B cell (primary cell): Measurements from ENCODE around the gene VPS51. TPM values are rescaled to one million over a fixed set of nuclear protein-coding genes. Genes with fewer than 3 reads are reported as not detected.

ENCODE experiments used
- ATAC-seq: fragments of 200-7000 bp; cut with Tn5 transposase; one replicate; pipeline ENCODE4 v1.10.0; 2021; ENCODE audit warnings: low read depth, mild to moderate bottlenecking, moderate number of reproducible peaks, moderate library complexity
- CTCF ChIA-PET: fragments of 350-600 bp; sonication (Branson Sonifier 250); formaldehyde crosslinking; loops from one replicate; lab custom pipeline; 2021; ENCODE audit warnings: antibody characterized with exemption, inconsistent platforms; lab: Charles Lee
- POLR2A ChIA-PET: fragments of 350-600 bp; sonication (Branson Sonifier 250); formaldehyde crosslinking; loops from one replicate; lab custom pipeline; 2021; ENCODE audit warnings: antibody characterized with exemption; lab: Charles Lee
- DNase-seq: peaks from one replicate; pipeline ENCODE4 v3.0.0; 2013
- H2AFZ ChIP-seq: 2 replicates; pipeline ENCODE4 v1.6.1; 2012; ENCODE audit warnings: mild to moderate bottlenecking, low read depth, low read length; ENCODE audit not compliant: insufficient read depth, poor library complexity, severe bottlenecking
- H3K27ac ChIP-seq, 2 donors: 1 replicate in 1 of 2; 2 replicates in 1 of 2; pipeline ENCODE4 v1.5.1; 2012 to 2013; ENCODE audit warnings: low read length in 2 of 2, mild to moderate bottlenecking in 2 of 2, moderate library complexity in 1 of 2
- H3K27me3 ChIP-seq, 4 experiments: fragments of 200-600 bp in 1 of 4; sonication (generic) in 1 of 4; replicated peaks in 1 of 4; 1 replicate in 2 of 4; 2 replicates in 2 of 4; pipeline versions ENCODE4 v1.6.1 to v1.7.0; 2013 to 2016; ENCODE audit warnings: low read length in 3 of 4, mild to moderate bottlenecking in 2 of 4, mixed read lengths in 1 of 4, moderate library complexity in 1 of 4; ENCODE audit not compliant: insufficient read depth in 4 of 4, control insufficient read depth in 3 of 4; ENCODE audit errors: control extremely low read depth in 1 of 4
- H3K36me3 ChIP-seq, 2 experiments: replicated peaks in 1 of 2; 1 replicate in 1 of 2; 2 replicates in 1 of 2; pipeline versions ENCODE4 v1.6.1 to v1.7.1; 2013; ENCODE audit warnings: low read length in 1 of 2; ENCODE audit not compliant: insufficient read depth in 2 of 2, control insufficient read depth in 1 of 2; ENCODE audit errors: control extremely low read depth in 1 of 2, extremely low read depth in 1 of 2
- H3K4me1 ChIP-seq, 2 donors: fragments of 200-600 bp in 1 of 2; sonication (generic) in 1 of 2; 1 replicate in 1 of 2; 2 replicates in 1 of 2; pipeline versions ENCODE4 v1.5.1 to v1.6.1; 2013 to 2017; ENCODE audit warnings: low read length in 2 of 2; ENCODE audit not compliant: control insufficient read depth in 2 of 2, insufficient read depth in 2 of 2
- H3K4me2 ChIP-seq: replicated peaks from 2 replicates; pipeline ENCODE3; 2012; ENCODE audit warnings: mild to moderate bottlenecking, low read depth, low read length; ENCODE audit not compliant: poor library complexity, severe bottlenecking
- H3K4me3 ChIP-seq, 5 experiments: fragments of 200-600 bp in 1 of 5; sonication (generic) in 1 of 5; 1 replicate in 3 of 5; 2 replicates in 2 of 5; pipeline versions ENCODE4 v1.5.1 to v1.7.0; 2011 to 2016; ENCODE audit warnings: low read length in 4 of 5, mild to moderate bottlenecking in 4 of 5, low read depth in 2 of 5, control low read depth in 1 of 5, moderate library complexity in 1 of 5; ENCODE audit not compliant: insufficient read depth in 1 of 5; ENCODE audit errors: control extremely low read depth in 1 of 5, extremely low read depth in 1 of 5
- H3K79me2 ChIP-seq: fragments of 200-600 bp; sonication (generic); one replicate; pipeline ENCODE4 v1.6.0; 2016; ENCODE audit warnings: low read length; ENCODE audit not compliant: control insufficient read depth, insufficient read depth
- H3K9ac ChIP-seq: fragments of 200-600 bp; sonication (generic); 2 replicates; pipeline ENCODE4 v1.6.1; 2017; ENCODE audit warnings: mild to moderate bottlenecking, low read length, moderate library complexity
- H3K9me3 ChIP-seq, 3 donors: one replicate each; pipeline versions ENCODE4 v1.6.1 to v1.7.1; 2013; ENCODE audit warnings: low read length in 2 of 3; ENCODE audit not compliant: control insufficient read depth in 2 of 3, insufficient read depth in 1 of 3; ENCODE audit errors: control extremely low read depth in 1 of 3
- H4K20me1 ChIP-seq: 2 replicates; pipeline ENCODE4 v1.6.0; 2012; ENCODE audit warnings: mild to moderate bottlenecking, low read length; ENCODE audit not compliant: insufficient read depth, control insufficient read depth, poor library complexity, severe bottlenecking
- H3K27ac Mint-ChIP-seq: one replicate; pipeline ENCODE4 v1.8.0; 2021; ENCODE audit warnings: mixed read lengths
- H3K27me3 Mint-ChIP-seq: one replicate; pipeline ENCODE4 v1.8.0; 2021; ENCODE audit warnings: mixed read lengths
- H3K4me1 Mint-ChIP-seq: one replicate; pipeline ENCODE4 v1.8.0; 2021; ENCODE audit warnings: mixed read lengths
- H3K4me3 Mint-ChIP-seq: one replicate; pipeline ENCODE4 v1.8.0; 2021; ENCODE audit warnings: mixed read lengths
- H3K9me3 Mint-ChIP-seq: one replicate; pipeline ENCODE4 v1.8.0; 2022; ENCODE audit warnings: mixed read lengths; ENCODE audit not compliant: insufficient read depth
- CTCF ChIP-seq: fragments of 200-600 bp; IDR thresholded peaks from one replicate; pipeline ENCODE4 v1.8.0; 2022; ENCODE audit warnings: antibody characterized with exemption, mild to moderate bottlenecking
- EZH2 ChIP-seq: IDR thresholded peaks from 2 replicates; pipeline ENCODE4 v1.6.1; 2012; ENCODE audit warnings: borderline replicate concordance, low read depth, mild to moderate bottlenecking, moderate library complexity, low read length; ENCODE audit not compliant: insufficient read depth, poor library complexity, severe bottlenecking
- WGBS: methylation state at CpG from one replicate; pipeline ENCODE4 v1.1.5; 2013; ENCODE audit warnings: missing lambda C conversion rate; ENCODE audit not compliant: insufficient coverage; 5-methylcytosine and 5-hydroxymethylcytosine counted together
- intact Hi-C: fragments of 100-400 bp; cut with micrococcal nuclease; formaldehyde crosslinking; loops from one replicate; pipeline ENCODE4 v1.10.0; 2022
- polyA plus RNA-seq: library from polyadenylated mRNA; depleted of rRNA; stranded (reverse); fragments of >200 nt; gene quantifications from 2 replicates; pipeline ENCODE4 v1.2.3, GENCODE V29; 2012
- total RNA-seq, 2 donors: library from RNA; stranded (reverse); fragments of 120-200 nt in 1 of 2; gene quantifications; 1 replicate in 1 of 2; 2 replicates in 1 of 2; pipeline versions ENCODE4 v1.2.3 to v1.2.4, GENCODE V29; 2013 to 2022

Gene VPS51
- total and polyA plus RNA-seq, 2 donors (not counting 1 experiment from before 2014, with no cell fraction given): 206 to 223 TPM

- DNase-seq: no peak
- Histone ChIP-seq H4K20me1 (no peaks in the 10 kb centered on the region), H3K4me1 (peaks cover 5 to 13% of the 10 kb centered on the region in 2 donors), H3K4me3 (no peak overlapping the region), H3K79me2 (no peaks in the 10 kb centered on the region), H3K4me2 (no peak overlapping the region), H2AFZ (no peak overlapping the region), H3K27ac (no peak overlapping the region), H3K9ac (no peak overlapping the region), H3K9me3 (no peaks in the 10 kb centered on the region), H3K36me3 (no peaks in the 10 kb centered on the region), H3K27me3 (no peaks in the 10 kb centered on the region)
- Mint-ChIP-seq H3K9me3 (no peaks in the 10 kb centered on the region), H3K27ac (no peak overlapping the region), H3K27me3 (no peaks in the 10 kb centered on the region), H3K4me3 (no peak overlapping the region), H3K4me1 (peaks cover 22% of the 10 kb centered on the region)
- ATAC-seq: no peak
- WGBS: 100% methylated on average over 3 of the region's 3 CpGs
- intact Hi-C loops: no loop called here
- no peak for TF ChIP-seq CTCF
- no peak for TF ChIP-seq EZH2
- ChIA-PET CTCF (interaction anchor here (0.7 to 1.4 kb wide), 2 partner anchors 22 to 43 kb away, joined by 3 to 4 read pairs; no protein-coding TSS in a partner anchor), POLR2A (interaction anchor here (0.6 kb wide), 1 partner anchor 41 kb away, joined by 4 read pairs; no protein-coding TSS in a partner anchor)
These were observed 60.9 kb downstream of the VPS51 start for GRCh38 chr11:65156926-65157325.

GRCh38 chr11:65157336-65157735 lies 61.3 kb downstream of the VPS51 start:
- TF ChIP-seq CTCF (no peak), EZH2 (no peak)
- WGBS: 85% methylated on average over 3 of the region's 3 CpGs
- H3K27me3 Mint-ChIP-seq: no peaks in the 10 kb centered on the region
- intact Hi-C loops: no loop called here
- no peak for ATAC-seq
- peaks cover under 1 to 9% of the 10 kb centered on the region in 2 donors for H3K4me1 ChIP-seq
- no peak overlapping the region for H3K27ac ChIP-seq
- no peaks in the 10 kb centered on the region for H3K9me3 ChIP-seq
- no peak overlapping the region for H3K9ac ChIP-seq
- no peaks in the 10 kb centered on the region for H3K9me3 Mint-ChIP-seq
- no peak overlapping the region for H3K4me2 ChIP-seq
- no peak overlapping the region for H3K4me3 ChIP-seq
- no peak overlapping the region for H3K4me3 Mint-ChIP-seq
- H3K36me3 ChIP-seq: no peaks in the 10 kb centered on the region
- no peak overlapping the region for H3K27ac Mint-ChIP-seq
- H2AFZ ChIP-seq: no peak overlapping the region
- DNase-seq: no peak
- peaks cover 18% of the 10 kb centered on the region for H3K4me1 Mint-ChIP-seq
- H4K20me1 ChIP-seq: no peaks in the 10 kb centered on the region
- CTCF ChIA-PET: interaction anchor here (0.7 to 1.4 kb wide), 2 partner anchors 21 to 44 kb away, joined by 3 to 4 read pairs; no protein-coding TSS in a partner anchor
- POLR2A ChIA-PET: interaction anchor here (0.6 kb wide), 1 partner anchor 41 kb away, joined by 4 read pairs; no protein-coding TSS in a partner anchor
- H3K79me2 ChIP-seq: no peaks in the 10 kb centered on the region
- no peaks in the 10 kb centered on the region for H3K27me3 ChIP-seq
